Smooth muscle cell (in vitro differentiated cells): ENCODE measurements around the gene C1orf232. TPM values are rescaled to one million over a fixed set of nuclear protein-coding genes. Genes with fewer than 3 reads are reported as not detected.

Experiments
- DNase-seq: peaks from one replicate; lab custom pipeline; 2025; ENCODE audit not compliant: unreplicated experiment; lab: John Stamatoyannopoulos, UW
- H2AFZ ChIP-seq: fragments of 200-600 bp; sonication (generic); 2 replicates; pipeline ENCODE4 v1.6.0; 2016; ENCODE audit warnings: antibody characterized with exemption, low read depth, mild to moderate bottlenecking
- H3F3A ChIP-seq: fragments of 200-600 bp; sonication (generic); 2 replicates; pipeline ENCODE4 v1.6.0; 2017; ENCODE audit warnings: antibody characterized with exemption, low read depth
- H3K27ac ChIP-seq: fragments of 200-600 bp; sonication (generic); 2 replicates; pipeline ENCODE4 v1.5.1; 2016; ENCODE audit warnings: low read depth, mild to moderate bottlenecking
- H3K27me3 ChIP-seq: fragments of 200-600 bp; sonication (generic); 2 replicates; pipeline ENCODE4 v1.6.1; 2016; ENCODE audit warnings: low read depth, mild to moderate bottlenecking
- H3K36me3 ChIP-seq: fragments of 200-600 bp; sonication (generic); 2 replicates; pipeline ENCODE4 v1.5.1; 2016; ENCODE audit warnings: low read depth
- H3K4me1 ChIP-seq: fragments of 200-600 bp; sonication (generic); 2 replicates; pipeline ENCODE4 v1.5.1; 2016; ENCODE audit warnings: low read depth
- H3K4me2 ChIP-seq: fragments of 200-600 bp; sonication (generic); 2 replicates; pipeline ENCODE4 v1.6.0; 2016; ENCODE audit warnings: mild to moderate bottlenecking
- H3K4me3 ChIP-seq: fragments of 200-600 bp; sonication (generic); 2 replicates; pipeline ENCODE4 v1.5.1; 2016; ENCODE audit warnings: mild to moderate bottlenecking
- H3K79me2 ChIP-seq: fragments of 200-600 bp; sonication (generic); 2 replicates; pipeline ENCODE4 v1.6.0; 2016; ENCODE audit warnings: low read depth, mild to moderate bottlenecking
- H3K9ac ChIP-seq: fragments of 200-600 bp; sonication (generic); 2 replicates; pipeline ENCODE4 v1.6.0; 2016; ENCODE audit warnings: low read depth
- H3K9me3 ChIP-seq: fragments of 200-600 bp; sonication (generic); replicated peaks from 2 replicates; pipeline ENCODE4 v1.5.1; 2016; ENCODE audit warnings: low read depth
- H4K20me1 ChIP-seq: fragments of 200-600 bp; sonication (generic); 2 replicates; pipeline ENCODE4 v1.6.0; 2016; ENCODE audit warnings: low read depth
- CTCF ChIP-seq: fragments of 200-600 bp; sonication (generic); IDR thresholded peaks from 2 replicates; pipeline ENCODE4 v1.5.1; 2017; ENCODE audit warnings: borderline replicate concordance, mild to moderate bottlenecking, antibody characterized with exemption; ENCODE audit not compliant: insufficient read depth, poor library complexity, severe bottlenecking
- whole genome bisulfite sequencing: methylation state at CpG from one replicate; pipeline ENCODE4 v1.1.7; 2016; ENCODE audit warnings: low lambda C conversion rate; 5-methylcytosine and 5-hydroxymethylcytosine counted together
- polyA plus RNA-seq: library from polyadenylated mRNA; unstranded; fragments of >200 nt; fragmentation: Nextera tagmentation; extraction: Ambion mirVana; gene quantifications from 2 replicates; pipeline ENCODE4 v1.2.1, GENCODE V29; 2016
- total RNA-seq: library from RNA; depleted of rRNA; stranded (reverse); fragments of >200 nt; gene quantifications from 2 replicates; pipeline ENCODE4 v1.2.3, GENCODE V29; 2014

The C1orf232 gene
- total and polyA plus RNA-seq, 2 experiments from 2014 or later, result not detected

- Histone ChIP-seq H3K9ac (no peak overlapping the region), H3K27ac (no peak overlapping the region), H3K4me2 (no peak overlapping the region), H3K79me2 (no peaks in the 10 kb centered on the region), H3K27me3 (no peaks in the 10 kb centered on the region), H3K4me3 (no peak overlapping the region), H3K4me1 (no peaks in the 10 kb centered on the region), H3K36me3 (no peaks in the 10 kb centered on the region), H2AFZ (no peak overlapping the region), H4K20me1 (no peaks in the 10 kb centered on the region), H3K9me3 (no peaks in the 10 kb centered on the region), H3F3A (no peaks in the 10 kb centered on the region)
- TF ChIP-seq CTCF, result no peak
- DNase-seq, result no peak
- WGBS, result 100% methylated on average over 6 of the region's 6 CpGs
Observed at GRCh38 chr1:26187882-26188281, 19.1 kb upstream of the C1orf232 start.

- Histone ChIP-seq H3K27me3 (no peaks in the 10 kb centered on the region), H3K79me2 (no peaks in the 10 kb centered on the region), H3K9ac (no peak overlapping the region), H3K4me2 (no peak overlapping the region), H3K27ac (no peak overlapping the region), H4K20me1 (no peaks in the 10 kb centered on the region), H3K36me3 (no peaks in the 10 kb centered on the region), H2AFZ (no peak overlapping the region), H3K9me3 (no peaks in the 10 kb centered on the region), H3F3A (no peaks in the 10 kb centered on the region), H3K4me1 (no peaks in the 10 kb centered on the region), H3K4me3 (no peak overlapping the region)
- DNase-seq, result no peak
- WGBS, result 97% methylated on average over 21 of the region's 21 CpGs
- TF ChIP-seq CTCF, result no peak
Observed at GRCh38 chr1:26184883-26185282, 16.1 kb upstream of the C1orf232 start.

GRCh38 chr1:26184086-26184485 is 15.3 kb upstream of the C1orf232 start:
- Histone ChIP-seq H3K79me2 (no peaks in the 10 kb centered on the region), H3F3A (no peaks in the 10 kb centered on the region), H3K4me3 (no peak overlapping the region), H3K36me3 (no peaks in the 10 kb centered on the region), H4K20me1 (no peaks in the 10 kb centered on the region), H3K4me1 (no peaks in the 10 kb centered on the region), H2AFZ (no peak overlapping the region), H3K27me3 (no peaks in the 10 kb centered on the region), H3K9me3 (no peaks in the 10 kb centered on the region), H3K9ac (no peak overlapping the region), H3K27ac (no peak overlapping the region), H3K4me2 (no peak overlapping the region)
- DNase-seq, result no peak
- 86% methylated on average over 6 of the region's 7 CpGs for WGBS
- no peak for TF ChIP-seq CTCF

GRCh38 chr1:26182383-26182696 is 13.6 kb upstream of the C1orf232 start:
- H3K79me2 ChIP-seq, result no peaks in the 10 kb centered on the region
- no peaks in the 10 kb centered on the region for H3K9me3 ChIP-seq
- no peak overlapping the region for H2AFZ ChIP-seq
- H4K20me1 ChIP-seq, result no peaks in the 10 kb centered on the region
- H3K27ac ChIP-seq, result no peak overlapping the region
- no peaks in the 10 kb centered on the region for H3K27me3 ChIP-seq
- no peak overlapping the region for H3K4me2 ChIP-seq
- TF ChIP-seq CTCF, result no peak
- H3F3A ChIP-seq, result no peaks in the 10 kb centered on the region
- no peaks in the 10 kb centered on the region for H3K4me1 ChIP-seq
- no peak overlapping the region for H3K9ac ChIP-seq
- no peaks in the 10 kb centered on the region for H3K36me3 ChIP-seq
- 80% methylated on average over 7 of the region's 7 CpGs for WGBS
- no peak overlapping the region for H3K4me3 ChIP-seq
- no peak for DNase-seq
